ENCODE data around the gene DOCK11. TPM values are rescaled to one million over a fixed set of nuclear protein-coding genes. Genes with fewer than 3 reads are reported as not detected.
A peak's percentile ranks its signal among the peaks of the same experiment; 100 is the strongest.

Gene DOCK11
- total RNA-seq, 1 experiment from 2014 or later, result 26.3 TPM

DNA sequence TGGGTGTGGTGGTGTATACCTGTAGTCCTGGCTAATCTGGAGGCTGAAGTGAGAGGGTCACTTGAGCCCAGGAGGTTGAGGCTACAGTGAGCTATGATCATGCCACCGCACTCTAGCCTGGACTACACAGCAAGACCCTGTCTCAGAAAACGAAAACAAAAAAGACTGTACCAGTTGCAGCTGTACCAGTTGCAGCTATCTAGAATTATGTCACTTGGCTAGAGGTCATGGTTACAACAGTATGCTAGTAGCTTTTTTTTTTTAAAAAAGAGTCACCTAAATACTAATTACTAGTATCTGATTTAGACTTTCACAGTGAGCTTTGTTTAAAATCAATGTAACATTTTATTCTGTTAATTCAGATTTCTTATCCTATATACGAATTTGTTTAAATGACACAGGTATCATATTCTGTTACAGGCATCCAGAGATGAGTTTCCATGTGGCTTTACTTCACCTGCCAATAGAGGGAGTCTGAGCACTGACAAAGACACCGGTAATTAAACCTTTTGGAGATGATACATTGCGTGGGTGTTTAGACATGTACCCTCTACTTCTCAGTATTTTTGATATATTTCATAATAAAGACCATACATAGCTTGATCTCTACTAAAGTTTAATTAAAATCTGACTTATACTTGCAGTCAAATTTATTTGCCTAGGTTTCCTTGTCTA lies 131.6 kb downstream of the DOCK11 start:
- DNase-seq (ENCODE audit: low read depth), result peak; percentile 0

DNA sequence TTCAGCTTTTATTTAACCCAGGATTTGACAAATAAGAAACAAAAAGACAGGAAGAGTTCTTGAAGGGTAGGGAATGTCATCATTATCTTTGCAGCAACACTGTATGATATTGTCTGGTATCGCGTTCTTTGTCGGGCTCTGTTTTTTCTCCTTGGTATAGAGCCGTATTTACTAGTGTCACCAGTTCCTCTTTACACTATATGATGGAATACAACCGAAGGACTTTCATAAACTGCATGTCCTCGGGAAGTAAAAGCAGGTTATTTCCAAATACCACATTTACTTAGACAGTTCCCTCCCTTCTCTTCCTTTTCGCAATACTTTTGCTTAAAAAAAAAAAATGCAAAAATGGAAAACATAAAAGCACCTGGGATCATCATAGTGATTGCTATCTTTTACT lies 135.2 kb downstream of the DOCK11 start:
- DNase-seq (ENCODE audit: low read depth), result no peak

- no peak for DNase-seq (ENCODE audit: low read depth)
Observed at GRCh38 chrX:118631586-118631985, 136.0 kb downstream of the DOCK11 start.

DNA sequence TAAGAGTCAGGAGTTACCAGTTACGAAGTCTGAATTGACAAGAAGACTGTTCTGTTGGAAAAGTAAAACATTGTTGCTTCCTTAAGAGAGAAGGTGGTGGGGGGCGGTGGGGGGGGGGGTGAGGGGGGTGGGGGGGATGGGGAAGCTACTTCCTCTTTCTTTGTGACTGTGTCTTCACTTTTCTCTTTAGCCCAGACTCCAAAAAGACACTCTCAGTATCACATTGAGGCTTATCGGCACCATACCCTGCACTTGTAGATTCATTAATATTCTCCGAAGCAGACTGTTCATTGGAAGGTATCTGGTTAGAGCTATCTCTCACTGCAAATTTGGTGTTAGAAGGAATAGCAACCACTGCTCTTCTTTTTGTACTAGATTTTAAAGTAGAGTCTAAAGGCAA lies 137.2 kb downstream of the DOCK11 start:
- no peak for DNase-seq (ENCODE audit: low read depth)

DNA sequence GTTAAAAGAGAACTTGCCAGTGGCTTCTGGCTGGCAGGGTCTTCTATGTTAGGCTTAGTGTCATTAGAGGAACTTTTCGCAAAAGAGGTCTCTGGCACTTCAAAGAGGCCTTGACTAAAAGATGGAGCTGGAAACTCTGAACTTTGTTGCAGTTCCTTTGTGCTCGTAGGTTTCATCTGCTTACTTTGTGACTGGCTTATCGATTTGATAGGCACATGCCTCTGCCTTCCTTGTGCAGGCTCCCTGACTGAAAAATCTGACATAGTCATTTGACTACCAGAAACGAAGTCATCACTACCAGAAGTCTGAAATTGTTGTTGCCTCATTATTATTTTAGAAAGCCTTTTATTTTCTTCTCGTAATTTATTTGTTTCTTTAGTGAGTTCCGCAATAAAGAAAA lies 137.9 kb downstream of the DOCK11 start:
- DNase-seq (ENCODE audit: low read depth), result no peak

DNA sequence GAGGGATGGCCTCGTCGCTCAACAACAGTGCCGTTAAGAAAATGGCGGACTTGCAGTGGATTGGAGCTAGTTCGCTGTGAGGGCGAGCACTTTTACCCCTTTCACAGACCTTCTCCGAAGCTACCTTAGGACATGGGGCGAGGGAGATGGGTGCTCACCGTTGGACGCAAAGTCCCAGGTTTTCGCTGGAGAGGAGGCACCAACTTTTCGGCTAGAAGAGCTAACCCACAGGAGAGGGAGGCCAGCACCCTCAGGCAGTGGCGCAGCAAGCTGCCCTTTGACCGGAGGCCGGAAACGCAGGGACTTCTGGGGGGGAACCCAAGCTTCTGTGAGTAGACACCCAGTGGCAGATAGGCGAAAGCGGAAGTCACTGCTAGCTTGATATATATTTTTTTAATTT lies 138.7 kb downstream of the DOCK11 start:
- DNase-seq (ENCODE audit: low read depth), result no peak

DNA sequence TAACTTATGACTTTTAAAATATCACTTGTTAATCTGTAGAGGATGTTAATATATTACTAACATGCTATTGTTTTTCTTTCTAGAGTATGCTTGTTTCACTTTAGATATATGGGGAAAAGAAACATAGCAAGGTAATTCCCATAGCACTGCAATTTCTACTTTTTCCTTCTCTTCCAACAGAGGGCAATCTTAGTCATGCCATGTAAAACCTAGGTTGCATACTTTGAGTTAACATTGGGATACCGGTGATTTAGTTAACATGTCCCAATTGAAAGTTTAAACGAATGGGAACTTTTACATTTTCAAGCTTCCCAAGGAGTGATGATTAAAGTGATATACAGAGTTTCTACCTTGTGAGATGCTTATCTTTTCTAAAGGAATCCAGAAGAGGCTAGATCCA lies 142.4 kb downstream of the DOCK11 start:
- DNase-seq (ENCODE audit: low read depth), result peak; percentile 0

DNA sequence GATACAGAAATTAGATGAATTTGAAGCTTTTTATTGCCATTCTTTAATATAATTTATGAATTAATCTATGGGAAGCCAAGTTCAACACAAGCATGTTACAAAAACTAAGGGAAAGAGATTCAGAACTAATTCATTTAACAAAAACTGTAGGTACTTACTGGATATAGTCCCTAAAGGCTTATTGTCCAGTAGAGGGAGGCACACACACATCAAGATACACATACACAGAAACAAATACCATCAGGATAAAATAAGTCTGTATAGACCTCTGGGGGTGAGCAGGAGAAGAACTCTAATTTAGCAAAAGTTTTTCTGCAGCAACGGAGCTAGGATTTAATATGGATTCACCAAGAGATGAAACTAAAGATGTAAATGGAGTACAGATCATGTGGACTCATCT lies 148.8 kb downstream of the DOCK11 start:
- peak; percentile 14 for DNase-seq (ENCODE audit: low read depth)

GRCh38 chrX:118652717-118653116 lies 157.1 kb downstream of the DOCK11 start:
- DNase-seq (ENCODE audit: low read depth), result no peak

DNA sequence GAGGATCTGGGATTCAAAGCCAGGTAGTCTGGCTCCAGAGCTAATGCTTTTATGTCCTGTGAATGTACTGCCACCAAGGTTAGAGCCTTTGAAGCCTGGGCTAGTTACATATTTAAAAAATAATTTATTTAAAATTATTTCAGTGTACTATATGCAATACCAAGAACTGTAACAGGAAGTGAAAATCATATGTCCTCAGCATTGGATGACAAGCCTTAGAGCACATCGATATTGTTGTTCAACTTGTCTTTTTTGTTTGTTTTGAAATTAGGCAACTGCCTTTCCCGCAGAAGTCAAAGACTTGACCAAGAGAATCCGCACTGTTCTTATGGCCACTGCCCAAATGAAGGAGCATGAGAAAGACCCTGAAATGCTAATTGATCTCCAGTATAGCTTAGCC lies 158.7 kb downstream of the DOCK11 start:
- DNase-seq (ENCODE audit: low read depth), result no peak

- peak; percentile 25 for DNase-seq (ENCODE audit: low read depth)
Observed at GRCh38 chrX:118655561-118656246, 160.1 kb downstream of the DOCK11 start.

DNA sequence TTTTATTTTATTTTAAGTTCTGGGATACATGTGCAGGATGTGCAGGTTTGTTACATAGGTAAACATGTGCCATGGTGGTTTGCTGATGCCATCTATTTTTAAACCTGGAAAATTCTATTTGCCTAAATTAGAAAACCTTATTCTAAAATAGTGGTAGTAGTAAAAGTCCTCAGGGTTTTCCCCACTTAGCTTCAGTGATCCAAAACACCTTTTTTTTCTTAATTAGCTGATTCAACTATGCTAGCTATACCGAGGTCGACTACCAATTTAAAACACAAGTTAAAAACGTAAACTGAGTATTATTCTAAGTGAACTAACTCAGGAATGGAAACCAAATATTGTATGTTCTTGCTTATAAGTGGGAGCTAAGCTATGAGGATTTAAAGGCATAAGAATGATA lies 161.8 kb downstream of the DOCK11 start:
- DNase-seq (ENCODE audit: low read depth), result no peak

DNA sequence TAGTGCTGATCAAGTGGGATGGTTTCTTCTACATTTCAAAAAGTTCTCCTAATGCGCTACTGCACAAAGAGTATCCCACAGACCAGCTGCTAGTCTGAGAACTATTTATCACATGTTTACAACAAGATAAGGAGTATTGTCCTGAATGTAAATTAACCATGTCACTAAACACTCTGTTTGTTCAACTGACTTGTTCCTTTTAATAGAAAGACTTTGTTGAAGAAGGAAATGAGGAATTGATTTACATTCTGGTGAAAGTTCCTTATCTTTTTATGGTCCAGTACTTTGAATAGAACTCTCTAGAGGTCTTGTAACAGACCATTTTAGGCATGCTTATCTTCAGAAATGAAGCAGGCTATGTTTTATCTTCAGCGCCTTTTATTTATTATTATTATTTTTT lies 164.5 kb downstream of the DOCK11 start:
- DNase-seq (ENCODE audit: low read depth), result no peak

- DNase-seq (ENCODE audit: low read depth), result no peak
Observed at GRCh38 chrX:118665204-118665603, 169.6 kb downstream of the DOCK11 start.

DNA sequence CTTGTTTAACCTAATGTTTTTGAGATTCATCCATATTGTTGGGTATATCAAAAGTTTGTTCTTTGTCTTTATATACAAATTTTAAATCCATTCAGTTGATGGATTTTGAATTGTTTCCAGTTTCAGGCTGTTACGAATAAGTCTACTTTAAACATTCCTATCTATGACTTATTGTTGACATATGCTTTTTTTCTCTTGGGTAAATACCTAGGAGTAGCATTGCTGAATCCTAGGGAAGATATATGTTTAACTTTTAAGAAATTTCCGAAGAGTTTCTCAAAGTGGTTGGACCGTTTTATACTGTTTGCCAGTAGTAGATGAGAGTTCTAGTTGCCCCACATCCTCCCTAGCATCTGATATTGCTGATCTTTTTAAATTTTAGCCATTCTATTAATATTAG lies 170.9 kb downstream of the DOCK11 start:
- DNase-seq (ENCODE audit: low read depth), result no peak

- DNase-seq (ENCODE audit: low read depth), result no peak
Observed at GRCh38 chrX:118669435-118669834, 173.8 kb downstream of the DOCK11 start.

DNA sequence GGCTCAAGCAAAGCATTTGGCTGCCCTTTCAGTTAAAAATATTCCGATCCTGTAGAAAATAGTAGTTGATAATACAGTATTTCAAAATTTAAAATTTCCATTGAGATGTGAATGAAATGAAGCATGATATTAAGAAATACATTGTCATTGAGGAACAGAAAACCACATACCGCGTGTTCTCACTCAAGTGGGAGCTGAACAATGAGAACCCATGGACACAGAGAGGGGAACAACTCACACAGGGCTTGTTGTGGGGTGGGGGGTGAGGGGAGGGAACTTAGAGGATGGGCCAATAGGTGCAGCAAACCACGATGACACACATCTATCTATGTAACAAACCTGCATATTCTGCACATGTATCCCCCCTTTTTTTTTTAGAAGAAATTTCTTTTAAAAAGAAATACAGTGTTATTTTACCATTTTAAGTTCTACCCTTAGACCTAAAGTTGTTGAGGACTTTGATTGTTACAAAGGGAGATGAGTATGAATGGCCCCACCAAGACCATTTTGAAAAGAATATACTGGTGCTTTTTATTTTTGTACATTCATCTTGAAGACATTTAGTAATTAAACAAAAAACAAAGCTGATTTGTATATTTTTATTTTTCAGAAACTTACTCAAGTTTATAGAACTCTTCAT lies 179.8 kb downstream of the DOCK11 start:
- DNase-seq (ENCODE audit: low read depth), result no peak

GRCh38 chrX:118675966-118676349 lies 180.3 kb downstream of the DOCK11 start:
- no peak for DNase-seq (ENCODE audit: low read depth)

GRCh38 chrX:118677318-118677717 lies 181.7 kb downstream of the DOCK11 start:
- DNase-seq (ENCODE audit: low read depth), result no peak

- DNase-seq (ENCODE audit: low read depth), result no peak
Observed at GRCh38 chrX:118679290-118679689, 183.7 kb downstream of the DOCK11 start.

GRCh38 chrX:118682258-118683014 lies 186.8 kb downstream of the DOCK11 start:
- DNase-seq (ENCODE audit: low read depth), result no peak

DNA sequence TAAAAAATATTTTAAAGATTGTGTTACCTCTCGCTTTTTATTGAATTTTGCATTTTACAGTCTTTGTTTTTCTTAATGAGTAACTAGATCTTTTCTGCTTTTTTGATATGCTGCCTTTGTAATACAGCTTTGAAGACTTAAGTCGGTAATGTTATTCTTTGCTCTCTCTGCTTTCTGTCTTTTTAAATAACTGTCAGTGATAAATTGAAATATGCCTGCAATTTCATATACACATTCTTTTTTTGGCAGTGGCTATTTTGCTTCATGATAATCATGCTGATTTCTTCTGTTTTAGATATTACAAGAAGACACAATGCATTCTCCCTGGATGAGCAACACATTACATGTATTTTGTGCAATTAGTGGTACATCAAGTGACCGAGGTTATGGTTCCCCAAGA lies 189.8 kb downstream of the DOCK11 start:
- DNase-seq (ENCODE audit: low read depth), result no peak

GRCh38 chrX:118688935-118689334 lies 193.3 kb downstream of the DOCK11 start:
- no peak for DNase-seq (ENCODE audit: low read depth)

All from RPMI7951 (cell line).